IMR-90 (cell line): ENCODE measurements around the gene IKBKE. TPM values are rescaled to one million over a fixed set of nuclear protein-coding genes. Genes with fewer than 3 reads are reported as not detected.

Experiments used
- ATAC-seq: fragments of 200-7000 bp; cut with Tn5 transposase; 2 replicates; pipeline ENCODE4 v1.9.1; 2020; ENCODE audit warnings: low read depth, mild to moderate bottlenecking, moderate library complexity
- BruUV-seq: library from RNA; stranded (reverse); fragments of 400-500 nt; replicated peaks from 2 replicates; lab custom pipeline; 2021; lab: Mats Ljungman, UMichigan
- CTCF ChIA-PET: fragments of 300-600 bp; formaldehyde crosslinking; extraction: SDS; loops from one replicate; lab custom pipeline; 2021; ENCODE audit warnings: antibody characterized with exemption; lab: Yijun Ruan, JAX
- POLR2A ChIA-PET: fragments of 300-600 bp; sonication (Branson Sonifier 250); formaldehyde crosslinking; loops from one replicate; lab custom pipeline; 2022; ENCODE audit warnings: antibody characterized with exemption; ENCODE audit not compliant: unreplicated experiment; lab: Charles Lee
- DNase-seq: peaks from one replicate; pipeline ENCODE4 v3.0.0; 2013
- H2AFZ ChIP-seq: replicated peaks from 2 replicates; pipeline ENCODE3; 2013; ENCODE audit warnings: low read length, mild to moderate bottlenecking; ENCODE audit not compliant: poor library complexity
- H2AK5ac ChIP-seq: 2 replicates; pipeline ENCODE4 v1.6.1; 2013; ENCODE audit warnings: low read depth, low read length, inconsistent platforms
- H2AK9ac ChIP-seq: replicated peaks from 2 replicates; pipeline ENCODE3; 2013; ENCODE audit warnings: mild to moderate bottlenecking, low read depth, low read length, moderate library complexity; ENCODE audit not compliant: poor library complexity
- H2BK120ac ChIP-seq: 2 replicates; pipeline ENCODE4 v1.6.1; 2013; ENCODE audit warnings: low read depth, low read length, inconsistent platforms
- H2BK15ac ChIP-seq: 3 replicates; pipeline ENCODE4 v1.6.1; 2013; ENCODE audit warnings: low read depth, low read length, inconsistent platforms
- H2BK20ac ChIP-seq: 2 replicates; pipeline ENCODE4 v1.6.1; 2013; ENCODE audit warnings: low read depth, mild to moderate bottlenecking, inconsistent platforms, low read length, moderate library complexity
- H2BK5ac ChIP-seq: 2 replicates; pipeline ENCODE4 v1.6.1; 2013; ENCODE audit warnings: mild to moderate bottlenecking, low read depth, low read length, inconsistent platforms; ENCODE audit not compliant: poor library complexity, severe bottlenecking
- H3K14ac ChIP-seq: replicated peaks from 2 replicates; pipeline ENCODE4 v1.6.1; 2013; ENCODE audit warnings: low read depth, low read length, inconsistent platforms
- H3K18ac ChIP-seq: 2 replicates; pipeline ENCODE4 v1.6.1; 2013; ENCODE audit warnings: low read depth, low read length, control low read depth
- H3K23ac ChIP-seq: 2 replicates; pipeline ENCODE4 v1.6.1; 2013; ENCODE audit warnings: low read depth, low read length, inconsistent platforms
- H3K27ac ChIP-seq: 2 replicates; pipeline ENCODE4 v1.5.1; 2013; ENCODE audit warnings: mild to moderate bottlenecking, control low read depth, low read length; ENCODE audit not compliant: insufficient read depth
- H3K27me3 ChIP-seq: 2 replicates; pipeline ENCODE4 v1.6.1; 2013; ENCODE audit warnings: low read length; ENCODE audit not compliant: control insufficient read depth, insufficient read depth
- H3K36me3 ChIP-seq: 2 replicates; pipeline ENCODE4 v1.6.1; 2013; ENCODE audit warnings: low read length, mixed read lengths; ENCODE audit not compliant: control insufficient read depth, insufficient read depth
- H3K4ac ChIP-seq: 2 replicates; pipeline ENCODE4 v1.6.1; 2013; ENCODE audit warnings: low read depth, low read length, inconsistent platforms
- H3K4me1 ChIP-seq: 2 replicates; pipeline ENCODE4 v1.6.1; 2013; ENCODE audit warnings: low read length, mixed read lengths; ENCODE audit not compliant: control insufficient read depth, insufficient read depth
- H3K4me2 ChIP-seq: 2 replicates; pipeline ENCODE4 v1.6.1; 2013; ENCODE audit warnings: low read depth, mild to moderate bottlenecking, control low read depth, low read length, moderate library complexity
- H3K4me3 ChIP-seq: 2 replicates; pipeline ENCODE4 v1.5.1; 2013; ENCODE audit warnings: low read depth, mild to moderate bottlenecking, control low read depth, low read length, moderate library complexity; ENCODE audit not compliant: insufficient read depth
- H3K56ac ChIP-seq: 2 replicates; pipeline ENCODE4 v1.6.1; 2013; ENCODE audit warnings: low read length, inconsistent platforms; ENCODE audit not compliant: insufficient read depth; ENCODE audit errors: extremely low read depth
- H3K79me1 ChIP-seq, 2 experiments: 2 replicates each; pipeline ENCODE4 v1.6.1; 2013; ENCODE audit warnings: low read length in 2 of 2, inconsistent platforms in 1 of 2, low read depth in 1 of 2
- H3K9ac ChIP-seq: 2 replicates; pipeline ENCODE4 v1.6.1; 2013; ENCODE audit warnings: low read depth, low read length, control low read depth
- H3K9me1 ChIP-seq: 2 replicates; pipeline ENCODE4 v1.6.1; 2013; ENCODE audit warnings: low read length, inconsistent platforms; ENCODE audit not compliant: insufficient read depth
- H3K9me3 ChIP-seq: 2 replicates; pipeline ENCODE4 v1.6.1; 2013; ENCODE audit warnings: low read length; ENCODE audit not compliant: control insufficient read depth, insufficient read depth
- H4K20me1 ChIP-seq: 2 replicates; pipeline ENCODE4 v1.6.1; 2013; ENCODE audit warnings: low read length, inconsistent platforms; ENCODE audit not compliant: insufficient read depth
- H4K5ac ChIP-seq: 2 replicates; pipeline ENCODE4 v1.6.1; 2013; ENCODE audit warnings: mild to moderate bottlenecking, low read depth, low read length, control low read depth
- H4K8ac ChIP-seq, 2 experiments: 2 replicates each; pipeline ENCODE4 v1.6.1; 2013; ENCODE audit warnings: low read depth in 2 of 2, low read length in 2 of 2, control low read depth in 1 of 2, inconsistent platforms in 1 of 2
- H4K91ac ChIP-seq: 2 replicates; pipeline ENCODE4 v1.6.1; 2013; ENCODE audit warnings: low read depth, low read length, inconsistent platforms; ENCODE audit not compliant: insufficient read depth
- CEBPB ChIP-seq: IDR thresholded peaks from 2 replicates; pipeline ENCODE4 v1.6.1; 2012; ENCODE audit warnings: low read depth, low read length, improper control_type of control experiment
- MAZ ChIP-seq: IDR thresholded peaks from 2 replicates; pipeline ENCODE4 v1.6.1; 2012; ENCODE audit warnings: low read depth, mild to moderate bottlenecking, low read length, improper control_type of control experiment, moderate library complexity, borderline replicate concordance
- MXI1 ChIP-seq: IDR thresholded peaks from 2 replicates; pipeline ENCODE4 v1.6.1; 2012; ENCODE audit warnings: low read depth, mild to moderate bottlenecking, low read length, moderate library complexity, borderline replicate concordance
- RFX5 ChIP-seq: IDR thresholded peaks from 2 replicates; pipeline ENCODE4 v1.8.0; 2012; ENCODE audit warnings: low read depth, mild to moderate bottlenecking, low read length, moderate library complexity
- WGBS, 2 experiments: methylation state at CpG; one replicate each; pipeline versions ENCODE4 v1.1.5 to v1.1.7; 2013; ENCODE audit warnings: missing lambda C conversion rate in 2 of 2; ENCODE audit not compliant: insufficient read length in 1 of 2; ENCODE audit errors: extremely low coverage in 2 of 2; 5-methylcytosine and 5-hydroxymethylcytosine counted together
- dilution Hi-C: fragments of 300-500 bp; cut with HindIII; formaldehyde crosslinking; loops from one replicate; pipeline ENCODE4 v1.14.3; 2018; ENCODE audit warnings: low sequenced_read_pairs; ENCODE audit not compliant: unreplicated experiment
- in situ Hi-C: fragments of 300-500 bp; cut with MboI; formaldehyde crosslinking; loops from 3 replicates; pipeline ENCODE4 v1.14.3; 2019; ENCODE audit warnings: low sequenced_read_pairs, inconsistent platforms, mixed read lengths
- intact Hi-C: fragments of 100-400 bp; cut with micrococcal nuclease; formaldehyde crosslinking; loops from 2 replicates; pipeline ENCODE4 v1.10.0; 2022
- polyA plus RNA-seq, 3 experiments: library from polyadenylated mRNA; depleted of rRNA; stranded (reverse); fragments of >200 nt; gene quantifications; 2 replicates each; pipeline ENCODE4 v1.2.3, GENCODE V29; 2012; ENCODE audit warnings: low replicate concordance in 1 of 3
- total RNA-seq: library from RNA; depleted of rRNA; stranded (reverse); fragments of >200 nt; gene quantifications from 2 replicates; pipeline ENCODE4 v1.2.3, GENCODE V29; 2012

Gene IKBKE
- total and polyA plus RNA-seq, 2 of the 4 experiments (the other 2 are of a cell fraction), result 20.3 to 24.0 TPM

GRCh38 chr1:206526064-206526911 is 56.0 kb downstream of the IKBKE start:
- H2AFZ ChIP-seq, result no peak overlapping the region
- dilution Hi-C loops, result no loop called here
- no peak overlapping the region for H4K8ac ChIP-seq
- intact Hi-C loops, result no loop called here
- no peak overlapping the region for H4K5ac ChIP-seq
- no peak overlapping the region for H3K27ac ChIP-seq
- peaks cover 3% of the 10 kb centered on the region; the same call in 1 of the 2 replicates for H3K27me3 ChIP-seq
- H3K56ac ChIP-seq, result no peak overlapping the region
- peaks cover 3% of the 10 kb centered on the region for H3K9me1 ChIP-seq
- H2AK9ac ChIP-seq, result no peak overlapping the region
- no peaks in the 10 kb centered on the region for H3K36me3 ChIP-seq
- ATAC-seq (no peak), DNase-seq (no peak)
- H3K9ac ChIP-seq, result no peak overlapping the region
- ChIA-PET POLR2A (no interaction called here), CTCF (interaction anchor here (0.5 to 1.2 kb wide), 2 partner anchors 18 to 24 kb away, joined by 3 to 5 read pairs; no protein-coding TSS in a partner anchor)
- WGBS, 2 experiments, result 62% methylated on average over 4 of the region's 6 CpGs; no CpG with 5 or more reads in 1 of the 2 experiments
- no peak overlapping the region for H2BK120ac ChIP-seq
- no peak overlapping the region for H2BK20ac ChIP-seq
- H4K20me1 ChIP-seq, result no peaks in the 10 kb centered on the region; the same call in 1 of the 2 replicates
- H3K79me1 ChIP-seq, result no peaks in the 10 kb centered on the region
- H2BK5ac ChIP-seq, result no peak overlapping the region
- no peak overlapping the region for H3K4me3 ChIP-seq
- H3K18ac ChIP-seq, result no peak overlapping the region
- H3K4me2 ChIP-seq, result no peak overlapping the region
- no peaks in the 10 kb centered on the region for H3K9me3 ChIP-seq
- no peaks in the 10 kb centered on the region for H3K4me1 ChIP-seq
- no peak overlapping the region for H3K4ac ChIP-seq
- H2BK15ac ChIP-seq, result no peak overlapping the region
- no peak overlapping the region for H3K14ac ChIP-seq
- H2AK5ac ChIP-seq, result no peak overlapping the region
- in situ Hi-C loops, result no loop called here
- BruUV-seq, result no TSS peak
- TF ChIP-seq RFX5 (no peak), MXI1 (no peak), CEBPB (no peak), MAZ (no peak)
- H4K91ac ChIP-seq, result no peak overlapping the region
- H3K23ac ChIP-seq, result no peak overlapping the region
